Transverse colon (tissue), 3 donors: ENCODE measurements around the gene THBS2.

Experiments
- POLR2A ChIP-seq: fragments of 450-650 bp; IDR thresholded peaks from one replicate; pipeline ENCODE4 v1.6.1; 2016; ENCODE audit warnings: antibody characterized with exemption, mild to moderate bottlenecking, moderate library complexity
- TF ChIP-seq, protein P1 (sequence below), 5 experiments: fragments of 200-600 bp in 3 of 5; fragments of 450-650 bp in 2 of 5; sonication (generic) in 3 of 5; IDR thresholded peaks; 1 replicate in 2 of 5; 2 replicates in 3 of 5; pipeline ENCODE4 v1.5.1; 2016 to 2017; ENCODE audit warnings: antibody characterized with exemption in 5 of 5, inconsistent platforms in 3 of 5, mild to moderate bottlenecking in 2 of 5, moderate library complexity in 1 of 5

DNA sequence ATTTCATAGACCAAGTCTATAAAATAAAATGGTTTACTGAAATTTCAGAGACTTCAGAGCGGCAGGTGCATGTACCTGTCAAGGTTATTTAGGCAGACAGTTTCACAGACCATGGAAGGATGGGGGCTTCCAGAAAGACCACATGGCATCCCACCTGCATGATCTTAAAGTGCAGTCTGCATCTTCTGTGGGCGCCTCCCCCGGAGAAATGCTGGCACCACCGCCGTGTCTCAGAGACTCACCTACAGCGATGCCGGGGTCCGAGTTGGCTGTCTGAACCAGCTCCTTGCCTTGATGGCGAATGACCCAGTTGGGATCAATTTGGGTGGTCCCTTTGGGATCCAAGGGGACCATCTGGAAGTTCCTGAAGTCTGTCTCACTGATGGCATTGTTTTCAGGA, 30.6 kb downstream of the THBS2 start:
- TF ChIP-seq, protein P1, sequence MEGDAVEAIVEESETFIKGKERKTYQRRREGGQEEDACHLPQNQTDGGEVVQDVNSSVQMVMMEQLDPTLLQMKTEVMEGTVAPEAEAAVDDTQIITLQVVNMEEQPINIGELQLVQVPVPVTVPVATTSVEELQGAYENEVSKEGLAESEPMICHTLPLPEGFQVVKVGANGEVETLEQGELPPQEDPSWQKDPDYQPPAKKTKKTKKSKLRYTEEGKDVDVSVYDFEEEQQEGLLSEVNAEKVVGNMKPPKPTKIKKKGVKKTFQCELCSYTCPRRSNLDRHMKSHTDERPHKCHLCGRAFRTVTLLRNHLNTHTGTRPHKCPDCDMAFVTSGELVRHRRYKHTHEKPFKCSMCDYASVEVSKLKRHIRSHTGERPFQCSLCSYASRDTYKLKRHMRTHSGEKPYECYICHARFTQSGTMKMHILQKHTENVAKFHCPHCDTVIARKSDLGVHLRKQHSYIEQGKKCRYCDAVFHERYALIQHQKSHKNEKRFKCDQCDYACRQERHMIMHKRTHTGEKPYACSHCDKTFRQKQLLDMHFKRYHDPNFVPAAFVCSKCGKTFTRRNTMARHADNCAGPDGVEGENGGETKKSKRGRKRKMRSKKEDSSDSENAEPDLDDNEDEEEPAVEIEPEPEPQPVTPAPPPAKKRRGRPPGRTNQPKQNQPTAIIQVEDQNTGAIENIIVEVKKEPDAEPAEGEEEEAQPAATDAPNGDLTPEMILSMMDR (IDR thresholded peaks at IDR 0.05): no peak
- no peak for TF ChIP-seq POLR2A
